ENCODE data around the gene EPHB2.

Gene EPHB2

GRCh38 chr1:22848405-22848804, 137.8 kb downstream of the EPHB2 start:
- no peak for DNase-seq (ENCODE audit: extremely low read depth, low read depth)
- TF ChIP-seq CTCF (IDR thresholded peaks at IDR 0.05; ENCODE audit: low read depth, low read length), result no peak

GRCh38 chr1:22849770-22850169, 139.1 kb downstream of the EPHB2 start:
- no peak for TF ChIP-seq CTCF (IDR thresholded peaks at IDR 0.05; ENCODE audit: low read depth, low read length)

GRCh38 chr1:22850281-22850680, 139.6 kb downstream of the EPHB2 start:
- no peak for TF ChIP-seq CTCF (IDR thresholded peaks at IDR 0.05; ENCODE audit: low read depth, low read length)
- no peak for DNase-seq (ENCODE audit: extremely low read depth, low read depth)

More at GRCh38 chr1:22849770-22850169, 139.1 kb downstream of the EPHB2 start:
- no peak for DNase-seq (ENCODE audit: extremely low read depth, low read depth)

- no peak for DNase-seq (ENCODE audit: extremely low read depth, low read depth)
- no peak for TF ChIP-seq CTCF (IDR thresholded peaks at IDR 0.05; ENCODE audit: low read depth, low read length)
Observed at GRCh38 chr1:22850681-22851080, 140.0 kb downstream of the EPHB2 start.

GRCh38 chr1:22851517-22851916, 140.9 kb downstream of the EPHB2 start:
- no peak for TF ChIP-seq CTCF (IDR thresholded peaks at IDR 0.05; ENCODE audit: low read depth, low read length)
- no peak for DNase-seq (ENCODE audit: extremely low read depth, low read depth)

GRCh38 chr1:22852144-22852655, 141.6 kb downstream of the EPHB2 start:
- TF ChIP-seq CTCF (IDR thresholded peaks at IDR 0.05; ENCODE audit: low read depth, low read length), result no peak
- DNase-seq (ENCODE audit: extremely low read depth, low read depth), result no peak

GRCh38 chr1:22853651-22854185, 143.1 kb downstream of the EPHB2 start:
- no peak for DNase-seq (ENCODE audit: extremely low read depth, low read depth)
- TF ChIP-seq CTCF (IDR thresholded peaks at IDR 0.05; ENCODE audit: low read depth, low read length), result no peak
